Breast epithelium (tissue), 4 donors: ENCODE measurements around the gene NLK. TPM values are rescaled to one million over a fixed set of nuclear protein-coding genes. Genes with fewer than 3 reads are reported as not detected.

Experiments used
- DNase-seq, 2 donors: peaks; one replicate each; pipeline ENCODE4 v3.0.0-alpha.2; 2019; ENCODE audit warnings: low spot score in 2 of 2
- H3K27ac ChIP-seq, 2 donors: fragments of 200-600 bp; sonication (generic) in 1 of 2; one replicate each; pipeline ENCODE4 v1.5.1; 2016 to 2019; ENCODE audit warnings: mild to moderate bottlenecking in 1 of 2
- H3K27me3 ChIP-seq, 2 donors: fragments of 200-600 bp; sonication (generic) in 1 of 2; one replicate each; pipeline versions ENCODE4 v1.5.1 to v1.6.0; 2017 to 2019; ENCODE audit warnings: control low read depth in 1 of 2, mild to moderate bottlenecking in 1 of 2
- H3K36me3 ChIP-seq: fragments of 200-600 bp; one replicate; pipeline ENCODE4 v1.5.1; 2019
- H3K4me1 ChIP-seq, 2 donors: fragments of 200-600 bp; sonication (generic); one replicate each; pipeline ENCODE4 v1.5.1; 2016 to 2019; ENCODE audit warnings: control low read depth in 1 of 2
- H3K4me3 ChIP-seq, 3 donors: fragments of 200-600 bp; sonication (generic); 1 replicate in 2 of 3; 2 replicates in 1 of 3; pipeline ENCODE4 v1.5.1; 2016 to 2019; ENCODE audit warnings: mild to moderate bottlenecking in 3 of 3, moderate library complexity in 2 of 3
- H3K9me3 ChIP-seq, 2 donors: fragments of 200-600 bp; sonication (generic) in 1 of 2; one replicate each; pipeline ENCODE4 v1.5.1; 2016 to 2019; ENCODE audit warnings: control low read depth in 1 of 2
- POLR2A ChIP-seq: fragments of 450-650 bp; IDR thresholded peaks from one replicate; pipeline ENCODE4 v1.6.1; 2016; ENCODE audit warnings: antibody characterized with exemption, mild to moderate bottlenecking, moderate library complexity
- POLR2AphosphoS5 ChIP-seq, 3 donors: sonication (generic); formaldehyde crosslinking; IDR thresholded peaks; one replicate each; pipeline ENCODE4 v1.6.1; 2017; ENCODE audit warnings: antibody characterized with exemption in 3 of 3
- intact Hi-C: fragments of 100-400 bp; cut with DNase I; formaldehyde crosslinking; loops from one replicate; pipeline ENCODE4 v1.15.1; 2023; ENCODE audit warnings: low total_unique reads
- total RNA-seq, 3 donors: library from RNA; depleted of rRNA; stranded (reverse); fragments of >200 nt; gene quantifications; one replicate each; pipeline ENCODE4 v1.1.0, GENCODE V29; 2016
- TF ChIP-seq, protein P1 (sequence below), 3 donors: fragments of 450-650 bp; IDR thresholded peaks; one replicate each; pipeline ENCODE4 v1.5.1; 2016 to 2017; ENCODE audit warnings: antibody characterized with exemption in 3 of 3, mild to moderate bottlenecking in 3 of 3, moderate library complexity in 3 of 3

NLK gene
- total RNA-seq, 3 donors from 2014 or later = 19.8 to 35.1 (median 27.5) TPM

- TF ChIP-seq POLR2A (no peak), POLR2AphosphoS5 (IDR thresholded peaks at IDR 0.05) (no peak)
- TF ChIP-seq, protein P1, sequence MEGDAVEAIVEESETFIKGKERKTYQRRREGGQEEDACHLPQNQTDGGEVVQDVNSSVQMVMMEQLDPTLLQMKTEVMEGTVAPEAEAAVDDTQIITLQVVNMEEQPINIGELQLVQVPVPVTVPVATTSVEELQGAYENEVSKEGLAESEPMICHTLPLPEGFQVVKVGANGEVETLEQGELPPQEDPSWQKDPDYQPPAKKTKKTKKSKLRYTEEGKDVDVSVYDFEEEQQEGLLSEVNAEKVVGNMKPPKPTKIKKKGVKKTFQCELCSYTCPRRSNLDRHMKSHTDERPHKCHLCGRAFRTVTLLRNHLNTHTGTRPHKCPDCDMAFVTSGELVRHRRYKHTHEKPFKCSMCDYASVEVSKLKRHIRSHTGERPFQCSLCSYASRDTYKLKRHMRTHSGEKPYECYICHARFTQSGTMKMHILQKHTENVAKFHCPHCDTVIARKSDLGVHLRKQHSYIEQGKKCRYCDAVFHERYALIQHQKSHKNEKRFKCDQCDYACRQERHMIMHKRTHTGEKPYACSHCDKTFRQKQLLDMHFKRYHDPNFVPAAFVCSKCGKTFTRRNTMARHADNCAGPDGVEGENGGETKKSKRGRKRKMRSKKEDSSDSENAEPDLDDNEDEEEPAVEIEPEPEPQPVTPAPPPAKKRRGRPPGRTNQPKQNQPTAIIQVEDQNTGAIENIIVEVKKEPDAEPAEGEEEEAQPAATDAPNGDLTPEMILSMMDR (IDR thresholded peaks at IDR 0.05) = no peak
- Histone ChIP-seq H3K36me3 (no peaks in the 10 kb centered on the region), H3K4me3 (no peak overlapping the region), H3K4me1 (no peaks in the 10 kb centered on the region), H3K9me3 (no peaks in the 10 kb centered on the region), H3K27ac (no peak overlapping the region), H3K27me3 (no peaks in the 10 kb centered on the region)
- intact Hi-C loops = no loop called here
- DNase-seq = no peak
Measured at GRCh38 chr17:28142305-28142704, 99.8 kb downstream of the NLK start.

GRCh38 chr17:28144019-28144418 is 101.5 kb downstream of the NLK start:
- Histone ChIP-seq H3K36me3 (no peaks in the 10 kb centered on the region), H3K4me1 (no peaks in the 10 kb centered on the region), H3K27ac (no peak overlapping the region), H3K9me3 (no peaks in the 10 kb centered on the region), H3K27me3 (no peaks in the 10 kb centered on the region), H3K4me3 (no peak overlapping the region)
- TF ChIP-seq POLR2A = no peak
- no peak for TF ChIP-seq POLR2AphosphoS5 (IDR thresholded peaks at IDR 0.05)
- TF ChIP-seq, protein P1 (IDR thresholded peaks at IDR 0.05) = no peak
- DNase-seq = no peak
- intact Hi-C loops = no loop called here

GRCh38 chr17:28145348-28145747 is 102.9 kb downstream of the NLK start:
- no peak for DNase-seq
- Histone ChIP-seq H3K4me3 (no peak overlapping the region), H3K27ac (no peak overlapping the region), H3K4me1 (no peaks in the 10 kb centered on the region), H3K27me3 (no peaks in the 10 kb centered on the region), H3K36me3 (no peaks in the 10 kb centered on the region), H3K9me3 (no peaks in the 10 kb centered on the region)
- TF ChIP-seq POLR2A (no peak), POLR2AphosphoS5 (IDR thresholded peaks at IDR 0.05) (no peak)
- TF ChIP-seq, protein P1 (IDR thresholded peaks at IDR 0.05) = no peak
- intact Hi-C loops = no loop called here

GRCh38 chr17:28147017-28147416 is 104.5 kb downstream of the NLK start:
- no peaks in the 10 kb centered on the region for H3K27me3 ChIP-seq
- no peak overlapping the region for H3K4me3 ChIP-seq
- H3K4me1 ChIP-seq = no peaks in the 10 kb centered on the region
- H3K27ac ChIP-seq = no peak overlapping the region
- H3K9me3 ChIP-seq = no peaks in the 10 kb centered on the region
- intact Hi-C loops = no loop called here
- no peaks in the 10 kb centered on the region for H3K36me3 ChIP-seq
- TF ChIP-seq POLR2A (no peak), POLR2AphosphoS5 (IDR thresholded peaks at IDR 0.05) (no peak)
- TF ChIP-seq, protein P1 (IDR thresholded peaks at IDR 0.05) = no peak
- DNase-seq = no peak

DNA sequence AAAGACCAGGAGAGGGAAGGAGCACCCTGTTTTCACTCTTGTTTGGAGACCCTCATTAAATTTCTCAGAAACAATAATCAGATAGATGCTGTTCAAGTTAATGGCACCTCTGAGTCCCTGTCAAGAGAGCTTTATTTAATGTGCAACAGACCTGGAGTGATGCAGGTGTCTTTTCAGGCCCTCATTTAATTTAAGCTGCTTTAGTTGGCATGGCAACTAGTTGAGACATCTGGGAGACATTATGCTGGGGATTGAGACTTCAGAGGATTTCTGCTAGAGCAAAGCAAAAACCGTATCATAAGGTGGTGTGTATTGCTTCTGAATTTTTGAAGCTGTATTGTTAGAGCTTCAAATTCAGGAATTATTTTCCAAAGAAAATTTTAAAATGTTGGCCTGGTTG is 108.5 kb downstream of the NLK start:
- Histone ChIP-seq H3K27me3 (no peaks in the 10 kb centered on the region), H3K4me3 (no peak overlapping the region), H3K36me3 (no peaks in the 10 kb centered on the region), H3K9me3 (no peaks in the 10 kb centered on the region), H3K4me1 (no peaks in the 10 kb centered on the region), H3K27ac (no peak overlapping the region)
- DNase-seq = no peak
- intact Hi-C loops = no loop called here
- TF ChIP-seq POLR2AphosphoS5 (IDR thresholded peaks at IDR 0.05) (no peak), POLR2A (no peak)
- TF ChIP-seq, protein P1 (IDR thresholded peaks at IDR 0.05) = no peak
